GM12891 (cell line): ENCODE measurements around the gene IMPDH1.

ENCODE experiments used
- POLR2A ChIP-seq: IDR thresholded peaks from 2 replicates; pipeline ENCODE4 v1.6.1; 2011; ENCODE audit warnings: low read depth, low read length, control low read depth
- POLR2AphosphoS5 ChIP-seq: IDR thresholded peaks from 2 replicates; pipeline ENCODE4 v1.6.1; 2011; ENCODE audit warnings: low read depth, low read length, control low read depth
- TAF1 ChIP-seq: IDR thresholded peaks from 2 replicates; pipeline ENCODE4 v1.6.1; 2011; ENCODE audit warnings: low read depth, low read length, control low read depth

GRCh38 chr7:128435327-128435686, 25.5 kb upstream of the IMPDH1 start:
- TF ChIP-seq TAF1 (no peak), POLR2AphosphoS5 (no peak), POLR2A (no peak)
